ENCODE data around the gene RIPK1.

DNA sequence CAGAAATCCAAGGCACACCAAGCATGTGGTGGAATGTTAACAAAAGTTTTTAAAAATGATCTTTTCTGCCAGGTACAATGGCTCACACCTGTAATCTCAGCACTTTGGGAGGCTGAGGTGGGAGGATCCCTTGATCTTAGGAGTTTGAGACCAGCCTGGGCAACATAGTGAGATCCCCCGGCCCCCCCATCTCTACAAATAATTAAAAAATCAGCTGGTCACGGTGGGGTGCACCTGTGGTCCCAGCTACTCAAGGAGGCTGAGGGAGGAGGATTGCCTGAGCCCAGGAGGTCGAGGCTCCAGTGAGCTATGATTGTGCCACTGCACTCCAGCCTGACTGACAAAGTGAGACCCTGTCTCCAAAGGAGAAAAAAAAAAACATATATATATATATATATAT, 8.0 kb downstream of the RIPK1 start:
- TF ChIP-seq, protein P1, sequence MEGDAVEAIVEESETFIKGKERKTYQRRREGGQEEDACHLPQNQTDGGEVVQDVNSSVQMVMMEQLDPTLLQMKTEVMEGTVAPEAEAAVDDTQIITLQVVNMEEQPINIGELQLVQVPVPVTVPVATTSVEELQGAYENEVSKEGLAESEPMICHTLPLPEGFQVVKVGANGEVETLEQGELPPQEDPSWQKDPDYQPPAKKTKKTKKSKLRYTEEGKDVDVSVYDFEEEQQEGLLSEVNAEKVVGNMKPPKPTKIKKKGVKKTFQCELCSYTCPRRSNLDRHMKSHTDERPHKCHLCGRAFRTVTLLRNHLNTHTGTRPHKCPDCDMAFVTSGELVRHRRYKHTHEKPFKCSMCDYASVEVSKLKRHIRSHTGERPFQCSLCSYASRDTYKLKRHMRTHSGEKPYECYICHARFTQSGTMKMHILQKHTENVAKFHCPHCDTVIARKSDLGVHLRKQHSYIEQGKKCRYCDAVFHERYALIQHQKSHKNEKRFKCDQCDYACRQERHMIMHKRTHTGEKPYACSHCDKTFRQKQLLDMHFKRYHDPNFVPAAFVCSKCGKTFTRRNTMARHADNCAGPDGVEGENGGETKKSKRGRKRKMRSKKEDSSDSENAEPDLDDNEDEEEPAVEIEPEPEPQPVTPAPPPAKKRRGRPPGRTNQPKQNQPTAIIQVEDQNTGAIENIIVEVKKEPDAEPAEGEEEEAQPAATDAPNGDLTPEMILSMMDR (IDR thresholded peaks at IDR 0.05; ENCODE audit: insufficient read depth, low read length, poor library complexity, severe bottlenecking) = no peak
- no peak for TF ChIP-seq EZH2phosphoT487 (conservative IDR thresholded peaks at IDR 0.05; ENCODE audit: low read length)

Data from SU-DHL-6 (cell line).